ENCODE measurements around the gene MFNG.
A peak's percentile ranks its signal among the peaks of the same experiment; 100 is the strongest.
"Not testable (repeated sequence)": the region's sequence is repeated elsewhere in the genome, so short reads cannot be mapped to it uniquely, and the experiment has no call there.

The MFNG gene

GRCh38 chr22:37486224-37486845 lies at the start of gene MFNG:
MFNG (minus strand) TSS chr22:37486384; CDS start chr22:37486177, 207 bp downstream.
- DNase-seq (ENCODE audit: low read depth in 2 of 2): peak; percentile 72 to 74

- no peak for DNase-seq (ENCODE audit: low read depth in 2 of 2)
These were observed 49.0 kb upstream of the MFNG start for GRCh38 chr22:37535159-37535558.

- DNase-seq (ENCODE audit: low read depth in 2 of 2): no peak
These were observed 48.3 kb upstream of the MFNG start for GRCh38 chr22:37534445-37534844.

- DNase-seq (ENCODE audit: low read depth in 2 of 2): no peak
These were observed 47.8 kb upstream of the MFNG start for GRCh38 chr22:37533995-37534394.

- no peak for DNase-seq (ENCODE audit: low read depth in 2 of 2)
These were observed 43.6 kb upstream of the MFNG start for GRCh38 chr22:37529652-37530345.

GRCh38 chr22:37527952-37528351 lies 41.8 kb upstream of the MFNG start:
- DNase-seq (ENCODE audit: low read depth in 2 of 2): not testable (repeated sequence)

GRCh38 chr22:37527081-37527752 lies 41.0 kb upstream of the MFNG start:
- not testable (repeated sequence) for DNase-seq (ENCODE audit: low read depth in 2 of 2)

- DNase-seq (ENCODE audit: low read depth in 2 of 2): no peak
These were observed 40.2 kb upstream of the MFNG start for GRCh38 chr22:37526376-37526775.

GRCh38 chr22:37525746-37526350 lies 39.7 kb upstream of the MFNG start:
- DNase-seq (ENCODE audit: low read depth in 2 of 2): no peak

- DNase-seq (ENCODE audit: low read depth in 2 of 2): no peak
These were observed 39.0 kb upstream of the MFNG start for GRCh38 chr22:37525073-37525745.

- DNase-seq (ENCODE audit: low read depth in 2 of 2): no peak
These were observed 36.3 kb upstream of the MFNG start for GRCh38 chr22:37522482-37522881.

- no peak for DNase-seq (ENCODE audit: low read depth in 2 of 2)
These were observed 35.1 kb upstream of the MFNG start for GRCh38 chr22:37521236-37521739.

GRCh38 chr22:37520776-37521191 lies 34.6 kb upstream of the MFNG start:
- no peak for DNase-seq (ENCODE audit: low read depth in 2 of 2)

- DNase-seq (ENCODE audit: low read depth in 2 of 2): peak in 1 of 2 donors; percentile 6
These were observed 33.3 kb upstream of the MFNG start, which contains the start of gene CARD10 for GRCh38 chr22:37519268-37520195. CARD10 (minus strand) TSS chr22:37519415; CDS start chr22:37519200, 215 bp downstream.

GRCh38 chr22:37518509-37519267 lies 32.5 kb upstream of the MFNG start:
- DNase-seq (ENCODE audit: low read depth in 2 of 2): no peak

GRCh38 chr22:37517826-37518450 lies 31.8 kb upstream of the MFNG start:
- DNase-seq (ENCODE audit: low read depth in 2 of 2): no peak

GRCh38 chr22:37516456-37516855 lies 30.3 kb upstream of the MFNG start:
- no peak for DNase-seq (ENCODE audit: low read depth in 2 of 2)

GRCh38 chr22:37515901-37516300 lies 29.7 kb upstream of the MFNG start:
- no peak for DNase-seq (ENCODE audit: low read depth in 2 of 2)

- DNase-seq (ENCODE audit: low read depth in 2 of 2): no peak
These were observed 28.4 kb upstream of the MFNG start for GRCh38 chr22:37514526-37515051.

Data from stimulated activated CD8-positive, alpha-beta memory T cell treated with anti-CD3 and anti-CD28 coated beads, Interleukin-15, amount 100 ng/mL, for 48 hours (primary cell).